ENCODE measurements around the gene PCGF5. TPM values are rescaled to one million over a fixed set of nuclear protein-coding genes. Genes with fewer than 3 reads are reported as not detected.
"Not testable (repeated sequence)": the region's sequence is repeated elsewhere in the genome, so short reads cannot be mapped to it uniquely, and the experiment has no call there.

PCGF5 gene
- total RNA-seq: 10 to 100 TPM; 69.0 to 69.5 TPM

GRCh38 chr10:91220194-91220953 is at the start of gene PCGF5:
TSS of gene PCGF5 (plus strand) at chr10:91220663. CDS start at chr10:91222872, 2,209 bp downstream.
- Mint-ChIP-seq H3K27me3 (ENCODE audit: low read depth) (no peaks in the 10 kb centered on the region), H3K4me1 (ENCODE audit: low read depth) (peaks cover 50% of the 10 kb centered on the region), H3K9me3 (no peaks in the 10 kb centered on the region), H3K36me3 (ENCODE audit: insufficient read depth in 2 of 2) (peaks cover 6 to 15% of the 10 kb centered on the region in 2 donors), H3K27ac (peak within 1 kb of the TSS; percentile 87), H3K4me3 (peak within 1 kb of the TSS; percentile 83 to 86)
- DNase-seq (peak; percentile 94 to 96), ATAC-seq (replicated peaks in 1 of 2) (peak; percentile 100)

- H3K36me3 Mint-ChIP-seq (ENCODE audit: insufficient read depth in 2 of 2): peaks cover 12 to 20% of the 10 kb centered on the region in 2 donors
- no peak overlapping the region for H3K27ac Mint-ChIP-seq
- H3K4me3 Mint-ChIP-seq: no peak overlapping the region
- no peak for ATAC-seq (replicated peaks in 1 of 2)
- H3K9me3 Mint-ChIP-seq: peaks cover 9 to 11% of the 10 kb centered on the region in 2 donors
- H3K27me3 Mint-ChIP-seq (ENCODE audit: low read depth): no peaks in the 10 kb centered on the region
- peaks cover 26% of the 10 kb centered on the region for H3K4me1 Mint-ChIP-seq (ENCODE audit: low read depth)
- no peak for DNase-seq
Measured at GRCh38 chr10:91171485-91171884, 49.0 kb upstream of the PCGF5 start.

- Mint-ChIP-seq H3K27me3 (ENCODE audit: low read depth) (no peaks in the 10 kb centered on the region), H3K27ac (no peak overlapping the region), H3K4me1 (ENCODE audit: low read depth) (peaks cover 19% of the 10 kb centered on the region), H3K9me3 (peaks cover 9 to 11% of the 10 kb centered on the region in 2 donors), H3K4me3 (no peak overlapping the region), H3K36me3 (ENCODE audit: insufficient read depth in 2 of 2) (peaks cover 14 to 22% of the 10 kb centered on the region in 2 donors)
- no peak for DNase-seq
- peak in 1 of 2 donors; percentile 53 for ATAC-seq (replicated peaks in 1 of 2)
Measured at GRCh38 chr10:91172348-91172747, 48.1 kb upstream of the PCGF5 start.

GRCh38 chr10:91185239-91185875 is 35.1 kb upstream of the PCGF5 start:
- peaks cover 1 to 24% of the 10 kb centered on the region in 2 donors for H3K36me3 Mint-ChIP-seq (ENCODE audit: insufficient read depth in 2 of 2)
- ATAC-seq (replicated peaks in 1 of 2) (no peak), DNase-seq (no peak)
- H3K27ac Mint-ChIP-seq: no peak overlapping the region
- peaks cover 60% of the 10 kb centered on the region for H3K4me1 Mint-ChIP-seq (ENCODE audit: low read depth)
- no peak overlapping the region for H3K4me3 Mint-ChIP-seq
- peaks cover 3% of the 10 kb centered on the region in 2 donors for H3K9me3 Mint-ChIP-seq
- no peaks in the 10 kb centered on the region for H3K27me3 Mint-ChIP-seq (ENCODE audit: low read depth)

- Mint-ChIP-seq H3K4me1 (ENCODE audit: low read depth) (peaks cover 78% of the 10 kb centered on the region), H3K27me3 (ENCODE audit: low read depth) (no peaks in the 10 kb centered on the region), H3K4me3 (no peak overlapping the region), H3K9me3 (peaks cover 3% of the 10 kb centered on the region in 2 donors), H3K27ac (no peak overlapping the region), H3K36me3 (ENCODE audit: insufficient read depth in 2 of 2) (peaks cover 0 to 15% of the 10 kb centered on the region in 2 donors)
- ATAC-seq (replicated peaks in 1 of 2) (no peak), DNase-seq (no peak)
Measured at GRCh38 chr10:91187156-91187555, 33.3 kb upstream of the PCGF5 start.

GRCh38 chr10:91188010-91188409 is 32.5 kb upstream of the PCGF5 start:
- peaks cover 80% of the 10 kb centered on the region for H3K4me1 Mint-ChIP-seq (ENCODE audit: low read depth)
- not testable (repeated sequence) for H3K27me3 Mint-ChIP-seq (ENCODE audit: low read depth)

GRCh38 chr10:91188889-91189288 is 31.6 kb upstream of the PCGF5 start:
- DNase-seq: no peak
- no peak for ATAC-seq (replicated peaks in 1 of 2)
- no peaks in the 10 kb centered on the region for H3K27me3 Mint-ChIP-seq (ENCODE audit: low read depth)
- H3K4me1 Mint-ChIP-seq (ENCODE audit: low read depth): peaks cover 80% of the 10 kb centered on the region
- H3K9me3 Mint-ChIP-seq: peaks cover 0 to 2% of the 10 kb centered on the region in 2 donors
- no peak overlapping the region for H3K27ac Mint-ChIP-seq
- H3K36me3 Mint-ChIP-seq (ENCODE audit: insufficient read depth in 2 of 2): peaks cover 2 to 10% of the 10 kb centered on the region in 2 donors
- no peak overlapping the region for H3K4me3 Mint-ChIP-seq

More at GRCh38 chr10:91188010-91188409, 32.5 kb upstream of the PCGF5 start:
- not testable (repeated sequence) for H3K9me3 Mint-ChIP-seq; H3K4me3 Mint-ChIP-seq; DNase-seq; H3K27ac Mint-ChIP-seq; ATAC-seq (replicated peaks in 1 of 2)
- H3K36me3 Mint-ChIP-seq (ENCODE audit: insufficient read depth in 2 of 2): peaks cover 0 to 10% of the 10 kb centered on the region in 2 donors

GRCh38 chr10:91190388-91190870 is 30.0 kb upstream of the PCGF5 start:
- Mint-ChIP-seq H3K4me3 (peak overlapping the region; percentile 14 to 29), H3K27ac (peak overlapping the region; percentile 53), H3K36me3 (ENCODE audit: insufficient read depth in 2 of 2) (peaks cover 3 to 7% of the 10 kb centered on the region in 2 donors), H3K4me1 (ENCODE audit: low read depth) (peaks cover 83% of the 10 kb centered on the region), H3K9me3 (peaks cover 0 to 2% of the 10 kb centered on the region in 2 donors), H3K27me3 (ENCODE audit: low read depth) (no peaks in the 10 kb centered on the region)
- no peak for DNase-seq
- peak in 1 of 2 donors; percentile 8 for ATAC-seq (replicated peaks in 1 of 2)

GRCh38 chr10:91190876-91191583 is 29.4 kb upstream of the PCGF5 start:
- Mint-ChIP-seq H3K27me3 (ENCODE audit: low read depth) (no peaks in the 10 kb centered on the region), H3K36me3 (ENCODE audit: insufficient read depth in 2 of 2) (peaks cover 3 to 7% of the 10 kb centered on the region in 2 donors), H3K4me1 (ENCODE audit: low read depth) (peaks cover 83% of the 10 kb centered on the region), H3K9me3 (peaks cover 0 to 2% of the 10 kb centered on the region in 2 donors), H3K27ac (peak overlapping the region; percentile 53), H3K4me3 (peak overlapping the region; percentile 29 to 37)
- DNase-seq: peak in 1 of 2 donors; percentile 35
- ATAC-seq (replicated peaks in 1 of 2): peak; percentile 66 to 79

- H3K4me1 Mint-ChIP-seq (ENCODE audit: low read depth): peaks cover 85% of the 10 kb centered on the region
- peaks cover 3 to 5% of the 10 kb centered on the region in 2 donors for H3K36me3 Mint-ChIP-seq (ENCODE audit: insufficient read depth in 2 of 2)
- no peak overlapping the region for H3K27ac Mint-ChIP-seq
Measured at GRCh38 chr10:91191584-91191919, 28.9 kb upstream of the PCGF5 start.

GRCh38 chr10:91194497-91195179 is 25.8 kb upstream of the PCGF5 start:
- no peaks in the 10 kb centered on the region for H3K27me3 Mint-ChIP-seq (ENCODE audit: low read depth)

More at GRCh38 chr10:91191584-91191919, 28.9 kb upstream of the PCGF5 start:
- DNase-seq: no peak
- H3K9me3 Mint-ChIP-seq: peaks cover 0 to 2% of the 10 kb centered on the region in 2 donors
- ATAC-seq (replicated peaks in 1 of 2): no peak
- H3K4me3 Mint-ChIP-seq: no peak overlapping the region
- H3K27me3 Mint-ChIP-seq (ENCODE audit: low read depth): no peaks in the 10 kb centered on the region

GRCh38 chr10:91196268-91197048 is 24.0 kb upstream of the PCGF5 start:
- peak overlapping the region; percentile 14 for H3K27ac Mint-ChIP-seq
- ATAC-seq (replicated peaks in 1 of 2): no peak
- H3K9me3 Mint-ChIP-seq: peaks cover 2% of the 10 kb centered on the region in 2 donors
- DNase-seq: no peak
- H3K4me1 Mint-ChIP-seq (ENCODE audit: low read depth): peaks cover 98% of the 10 kb centered on the region
- no peak overlapping the region for H3K4me3 Mint-ChIP-seq
- no peaks in the 10 kb centered on the region for H3K27me3 Mint-ChIP-seq (ENCODE audit: low read depth)
- H3K36me3 Mint-ChIP-seq (ENCODE audit: insufficient read depth in 2 of 2): peaks cover 9 to 12% of the 10 kb centered on the region in 2 donors

More at GRCh38 chr10:91194497-91195179, 25.8 kb upstream of the PCGF5 start:
- Mint-ChIP-seq H3K4me1 (ENCODE audit: low read depth) (peaks cover 98% of the 10 kb centered on the region), H3K27ac (peak overlapping the region; percentile 49), H3K4me3 (peak overlapping the region; percentile 31 to 46), H3K9me3 (peaks cover 2% of the 10 kb centered on the region in 2 donors), H3K36me3 (ENCODE audit: insufficient read depth in 2 of 2) (peaks cover 9 to 12% of the 10 kb centered on the region in 2 donors)
- ATAC-seq (replicated peaks in 1 of 2): peak; percentile 78 to 85
- DNase-seq: peak; percentile 39 to 42
